Measurements from ENCODE around the gene GXYLT1. TPM values are rescaled to one million over a fixed set of nuclear protein-coding genes. Genes with fewer than 3 reads are reported as not detected.

Gene GXYLT1
- total RNA-seq, 3 donors from 2014 or later: 12.8 to 19.3 (median 18.0) TPM

DNA sequence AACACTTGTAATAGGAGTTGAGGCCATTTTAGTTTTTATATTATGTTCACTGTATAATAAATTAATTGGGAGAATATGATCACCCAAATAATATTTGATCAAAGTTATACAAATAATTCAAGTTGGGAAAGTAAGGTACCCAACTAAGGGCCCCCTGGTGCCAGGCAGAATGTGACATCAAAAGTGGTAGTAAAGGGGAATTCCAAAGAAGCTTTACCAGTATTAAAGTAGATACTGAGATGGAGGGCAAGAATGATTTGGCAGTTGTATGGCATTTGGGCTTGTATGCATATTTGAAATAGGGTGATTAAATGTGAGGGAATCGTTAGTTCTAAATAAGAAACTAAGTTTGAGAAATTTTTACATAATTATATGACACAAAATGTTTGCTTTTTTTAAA, 17.7 kb downstream of the GXYLT1 start:
- intact Hi-C loops (cut with DNase I; ENCODE audit: low total_unique reads): no loop called here
- DNase-seq (ENCODE audit: low spot score in 2 of 2): no peak

DNA sequence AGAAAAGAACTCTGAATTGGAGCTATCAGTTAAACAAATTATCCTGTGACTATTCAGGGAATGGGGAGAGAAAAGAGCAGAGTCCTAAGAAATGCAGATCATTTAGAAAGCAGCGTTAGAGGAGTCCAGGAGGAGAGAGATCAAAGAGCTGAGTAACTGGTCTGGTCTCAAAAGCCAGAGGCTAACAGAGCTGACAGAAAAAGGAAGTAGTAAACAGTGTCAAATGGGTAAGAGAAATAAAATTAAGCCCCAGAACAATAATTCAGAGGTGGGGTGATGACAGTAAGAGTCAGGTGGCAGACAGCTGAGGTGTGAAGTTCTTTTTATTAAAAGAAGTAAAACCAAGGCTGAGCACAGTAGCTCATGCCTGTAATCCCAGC, 19.3 kb downstream of the GXYLT1 start:
- Histone ChIP-seq H3K27ac (no peak overlapping the region), H3K36me3 (no peaks in the 10 kb centered on the region), H3K9me3 (no peaks in the 10 kb centered on the region), H3K4me1 (peaks cover 0 to 3% of the 10 kb centered on the region in 2 donors), H3K4me3 (no peak overlapping the region), H3K27me3 (no peaks in the 10 kb centered on the region)
- no peak for DNase-seq (ENCODE audit: low spot score in 2 of 2)
- TF ChIP-seq POLR2AphosphoS5 (IDR thresholded peaks at IDR 0.05) (no peak), POLR2A (IDR thresholded peaks at IDR 0.05) (no peak)
- TF ChIP-seq, protein P1, sequence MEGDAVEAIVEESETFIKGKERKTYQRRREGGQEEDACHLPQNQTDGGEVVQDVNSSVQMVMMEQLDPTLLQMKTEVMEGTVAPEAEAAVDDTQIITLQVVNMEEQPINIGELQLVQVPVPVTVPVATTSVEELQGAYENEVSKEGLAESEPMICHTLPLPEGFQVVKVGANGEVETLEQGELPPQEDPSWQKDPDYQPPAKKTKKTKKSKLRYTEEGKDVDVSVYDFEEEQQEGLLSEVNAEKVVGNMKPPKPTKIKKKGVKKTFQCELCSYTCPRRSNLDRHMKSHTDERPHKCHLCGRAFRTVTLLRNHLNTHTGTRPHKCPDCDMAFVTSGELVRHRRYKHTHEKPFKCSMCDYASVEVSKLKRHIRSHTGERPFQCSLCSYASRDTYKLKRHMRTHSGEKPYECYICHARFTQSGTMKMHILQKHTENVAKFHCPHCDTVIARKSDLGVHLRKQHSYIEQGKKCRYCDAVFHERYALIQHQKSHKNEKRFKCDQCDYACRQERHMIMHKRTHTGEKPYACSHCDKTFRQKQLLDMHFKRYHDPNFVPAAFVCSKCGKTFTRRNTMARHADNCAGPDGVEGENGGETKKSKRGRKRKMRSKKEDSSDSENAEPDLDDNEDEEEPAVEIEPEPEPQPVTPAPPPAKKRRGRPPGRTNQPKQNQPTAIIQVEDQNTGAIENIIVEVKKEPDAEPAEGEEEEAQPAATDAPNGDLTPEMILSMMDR (IDR thresholded peaks at IDR 0.05): no peak
- intact Hi-C loops (cut with DNase I; ENCODE audit: low total_unique reads): no loop called here

More for the DNA sequence above, 17.7 kb downstream of the GXYLT1 start:
- no peaks in the 10 kb centered on the region for H3K9me3 ChIP-seq
- H3K27me3 ChIP-seq: no peaks in the 10 kb centered on the region
- no peak overlapping the region for H3K27ac ChIP-seq
- H3K4me1 ChIP-seq: peaks cover 0 to 6% of the 10 kb centered on the region in 2 donors
- H3K4me3 ChIP-seq: no peak overlapping the region
- no peaks in the 10 kb centered on the region for H3K36me3 ChIP-seq
- no peak for TF ChIP-seq POLR2AphosphoS5 (IDR thresholded peaks at IDR 0.05)
- TF ChIP-seq, protein P1 (IDR thresholded peaks at IDR 0.05): no peak
- TF ChIP-seq POLR2A (IDR thresholded peaks at IDR 0.05): no peak

DNA sequence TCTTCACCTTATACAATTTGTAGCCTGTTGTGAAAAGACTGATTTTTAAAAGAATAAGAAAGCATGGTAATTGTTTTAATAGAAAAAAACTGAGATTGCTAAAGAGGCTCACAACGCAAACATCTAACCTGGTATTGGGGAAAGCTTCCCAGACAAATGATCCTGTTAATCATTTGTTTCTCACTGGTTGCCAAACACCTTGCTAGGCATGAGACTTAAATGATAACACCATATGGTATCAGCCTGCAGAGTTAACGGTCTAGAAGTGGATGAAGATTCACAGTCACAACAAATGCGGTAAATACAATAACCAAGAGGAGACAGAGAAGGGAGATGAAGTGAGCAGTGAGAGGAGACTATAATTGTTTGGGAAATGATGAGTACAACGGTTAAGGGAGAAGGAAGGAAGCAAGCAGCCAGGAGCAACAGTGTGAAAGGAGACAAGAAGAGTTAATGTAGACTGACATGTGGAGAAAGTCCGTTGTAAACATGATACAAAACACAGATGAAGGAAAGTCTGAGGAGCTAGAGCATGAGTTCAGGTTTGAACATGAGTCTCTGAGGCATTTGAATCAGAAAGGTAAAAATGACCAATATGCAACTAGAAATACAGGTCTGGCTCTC, 19.8 kb downstream of the GXYLT1 start:
- intact Hi-C loops (cut with DNase I; ENCODE audit: low total_unique reads): no loop called here
- no peaks in the 10 kb centered on the region for H3K4me1 ChIP-seq
- no peak overlapping the region for H3K27ac ChIP-seq
- no peaks in the 10 kb centered on the region for H3K36me3 ChIP-seq
- TF ChIP-seq, protein P1 (IDR thresholded peaks at IDR 0.05): no peak
- TF ChIP-seq POLR2A (IDR thresholded peaks at IDR 0.05) (no peak), POLR2AphosphoS5 (IDR thresholded peaks at IDR 0.05) (no peak)
- H3K27me3 ChIP-seq: no peaks in the 10 kb centered on the region
- DNase-seq (ENCODE audit: low spot score in 2 of 2): no peak
- no peak overlapping the region for H3K4me3 ChIP-seq
- no peaks in the 10 kb centered on the region for H3K9me3 ChIP-seq

DNA sequence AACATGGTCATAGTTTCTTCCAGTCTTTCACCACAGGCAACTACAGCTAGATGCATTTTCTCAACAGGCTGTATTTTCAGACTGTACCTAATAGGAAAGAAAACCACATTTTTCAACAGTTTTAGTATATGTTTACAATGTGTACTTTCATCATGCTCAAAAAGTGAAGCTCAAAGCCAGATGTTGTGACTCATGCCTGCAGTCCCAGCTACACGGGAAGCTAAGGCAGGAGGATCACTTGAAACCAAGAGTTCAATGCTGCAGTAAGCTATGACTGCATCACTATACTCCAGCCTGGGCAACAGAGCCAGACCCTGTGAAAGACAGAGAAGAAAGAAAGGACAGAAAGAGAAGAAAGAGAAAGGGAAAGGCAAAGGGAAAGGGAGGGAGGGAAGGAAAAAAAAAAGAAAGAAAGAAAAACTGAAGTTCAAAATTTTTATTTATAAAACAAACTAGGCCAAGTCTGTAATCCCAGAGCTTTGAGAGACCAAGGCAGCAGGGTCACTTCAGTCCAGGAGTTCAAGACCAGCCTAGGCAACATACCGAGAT, 25.5 kb downstream of the GXYLT1 start:
- Histone ChIP-seq H3K36me3 (no peaks in the 10 kb centered on the region), H3K4me1 (no peaks in the 10 kb centered on the region), H3K4me3 (no peak overlapping the region), H3K27ac (no peak overlapping the region), H3K27me3 (no peaks in the 10 kb centered on the region), H3K9me3 (no peaks in the 10 kb centered on the region)
- intact Hi-C loops (cut with DNase I; ENCODE audit: low total_unique reads): no loop called here
- TF ChIP-seq, protein P1 (IDR thresholded peaks at IDR 0.05): no peak
- no peak for TF ChIP-seq POLR2AphosphoS5 (IDR thresholded peaks at IDR 0.05)
- TF ChIP-seq POLR2A (IDR thresholded peaks at IDR 0.05): no peak
- DNase-seq (ENCODE audit: low spot score in 2 of 2): no peak

DNA sequence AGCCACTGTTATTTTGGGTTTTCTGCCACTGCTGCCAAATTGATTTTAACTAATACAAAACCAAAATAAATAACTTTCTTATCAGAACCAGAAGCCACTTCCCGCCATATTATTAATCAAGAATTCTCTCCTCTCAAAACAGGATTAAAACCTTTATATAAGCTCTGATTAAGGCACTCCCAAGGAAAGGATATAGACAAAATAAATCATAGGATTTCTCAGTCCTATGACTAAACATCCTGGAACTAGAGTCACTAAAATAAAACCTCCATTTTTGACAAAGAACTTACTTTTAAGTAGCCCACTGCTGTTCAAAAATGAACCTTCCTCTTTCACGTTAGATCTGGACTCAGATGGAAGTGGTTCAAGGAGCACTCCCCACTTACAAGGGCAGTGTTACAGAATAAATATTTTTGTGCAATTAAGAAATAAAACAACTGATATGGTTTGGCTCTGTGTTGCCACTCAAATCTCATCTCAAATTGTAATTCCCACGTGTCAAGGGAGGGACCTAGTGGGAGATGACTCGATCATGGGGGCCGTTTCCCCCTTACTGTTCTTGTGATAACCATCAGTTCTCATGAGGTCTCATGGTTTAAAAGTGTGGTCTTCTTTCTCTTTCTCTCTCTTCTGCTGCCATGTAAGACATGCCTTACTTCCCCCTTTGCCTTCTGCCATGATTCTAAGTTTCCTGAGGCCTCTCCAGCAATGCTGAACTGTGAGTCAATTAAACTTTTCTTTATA, 26.4 kb downstream of the GXYLT1 start:
- no peaks in the 10 kb centered on the region for H3K36me3 ChIP-seq
- DNase-seq (ENCODE audit: low spot score in 2 of 2): no peak
- H3K4me1 ChIP-seq: no peaks in the 10 kb centered on the region
- no peaks in the 10 kb centered on the region for H3K9me3 ChIP-seq
- H3K27me3 ChIP-seq: no peaks in the 10 kb centered on the region
- TF ChIP-seq, protein P1 (IDR thresholded peaks at IDR 0.05): no peak
- TF ChIP-seq POLR2AphosphoS5 (IDR thresholded peaks at IDR 0.05) (no peak), POLR2A (IDR thresholded peaks at IDR 0.05) (no peak)
- no peak overlapping the region for H3K4me3 ChIP-seq
- no peak overlapping the region for H3K27ac ChIP-seq
- intact Hi-C loops (cut with DNase I; ENCODE audit: low total_unique reads): no loop called here

All from breast epithelium (tissue), 4 donors.